Uterus (tissue), 2 donors: ENCODE results near the gene TMEM132C.

ENCODE experiments used
- CTCF ChIP-seq, 4 experiments: fragments of 200-600 bp in 2 of 4; fragments of 450-650 bp in 2 of 4; sonication (generic) in 2 of 4; IDR thresholded peaks; one replicate each; pipeline ENCODE4 v1.5.1; 2016 to 2019; ENCODE audit warnings: antibody characterized with exemption in 4 of 4, mild to moderate bottlenecking in 2 of 4, moderate library complexity in 1 of 4
- POLR2A ChIP-seq, 2 donors: fragments of 450-650 bp; IDR thresholded peaks; one replicate each; pipeline ENCODE4 v1.6.1; 2016; ENCODE audit warnings: antibody characterized with exemption in 2 of 2, mild to moderate bottlenecking in 1 of 2, moderate library complexity in 1 of 2

GRCh38 chr12:128339631-128340030 is 72.7 kb downstream of the TMEM132C start:
- TF ChIP-seq CTCF (IDR thresholded peaks at IDR 0.05), result no peak
- TF ChIP-seq POLR2A (IDR thresholded peaks at IDR 0.05), result no peak
